ENCODE data around the gene TEX28.
"Not testable (repeated sequence)": the region's sequence is repeated elsewhere in the genome, so short reads cannot be mapped to it uniquely, and the experiment has no call there.

The TEX28 gene

GRCh38 chrX:154307202-154307601, 12.3 kb upstream of the TEX28 start:
- Histone ChIP-seq H3K4me1 (no peaks in the 10 kb centered on the region), H3K27ac (no peak overlapping the region)

GRCh38 chrX:154305541-154306205, 10.7 kb upstream of the TEX28 start:
- H3K9ac ChIP-seq: no peak overlapping the region
- no peaks in the 10 kb centered on the region for H3K36me3 ChIP-seq (ENCODE audit: control insufficient read depth, insufficient read depth, low read length)
- no peaks in the 10 kb centered on the region for H3K79me2 ChIP-seq
- no peak for TF ChIP-seq CTCF (IDR thresholded peaks at IDR 0.05)
- H3K27me3 ChIP-seq (ENCODE audit: control insufficient read depth, insufficient read depth, low read length): no peaks in the 10 kb centered on the region
- H2AFZ ChIP-seq: no peak overlapping the region
- no peak overlapping the region for H3K4me3 ChIP-seq (ENCODE audit: low read depth, low read length)
- H3K4me2 ChIP-seq (ENCODE audit: low read length): no peak overlapping the region
- no peaks in the 10 kb centered on the region for H3K9me3 ChIP-seq (ENCODE audit: control insufficient read depth, low read length)
- H3K4me1 ChIP-seq: no peaks in the 10 kb centered on the region
- H3K27ac ChIP-seq: no peak overlapping the region

More at GRCh38 chrX:154307202-154307601, 12.3 kb upstream of the TEX28 start:
- no peaks in the 10 kb centered on the region for H3K27me3 ChIP-seq (ENCODE audit: control insufficient read depth, insufficient read depth, low read length)
- H3K9me3 ChIP-seq (ENCODE audit: control insufficient read depth, low read length): no peaks in the 10 kb centered on the region
- no peak overlapping the region for H3K4me2 ChIP-seq (ENCODE audit: low read length)
- H3K36me3 ChIP-seq (ENCODE audit: control insufficient read depth, insufficient read depth, low read length): no peaks in the 10 kb centered on the region
- no peaks in the 10 kb centered on the region for H3K79me2 ChIP-seq
- no peak overlapping the region for H3K9ac ChIP-seq
- TF ChIP-seq CTCF (IDR thresholded peaks at IDR 0.05): no peak
- no peak overlapping the region for H2AFZ ChIP-seq
- H3K4me3 ChIP-seq (ENCODE audit: low read depth, low read length): no peak overlapping the region

GRCh38 chrX:154304846-154305245, 9.9 kb upstream of the TEX28 start:
- Histone ChIP-seq H2AFZ (no peak overlapping the region), H3K9me3 (ENCODE audit: control insufficient read depth, low read length) (no peaks in the 10 kb centered on the region), H3K36me3 (ENCODE audit: control insufficient read depth, insufficient read depth, low read length) (no peaks in the 10 kb centered on the region), H3K27ac (no peak overlapping the region), H3K27me3 (ENCODE audit: control insufficient read depth, insufficient read depth, low read length) (no peaks in the 10 kb centered on the region), H3K4me3 (ENCODE audit: low read depth, low read length) (no peak overlapping the region), H3K9ac (no peak overlapping the region), H3K4me2 (ENCODE audit: low read length) (no peak overlapping the region), H3K79me2 (no peaks in the 10 kb centered on the region), H3K4me1 (no peaks in the 10 kb centered on the region)
- TF ChIP-seq CTCF (IDR thresholded peaks at IDR 0.05): no peak

- no peak for TF ChIP-seq CTCF (IDR thresholded peaks at IDR 0.05)
- no peaks in the 10 kb centered on the region for H3K27me3 ChIP-seq (ENCODE audit: control insufficient read depth, insufficient read depth, low read length)
These were observed 8.6 kb upstream of the TEX28 start for GRCh38 chrX:154303476-154303875.

GRCh38 chrX:154302998-154303397, 8.1 kb upstream of the TEX28 start:
- not testable (repeated sequence) for H2AFZ ChIP-seq; H3K4me3 ChIP-seq (ENCODE audit: low read depth, low read length); H3K9me3 ChIP-seq (ENCODE audit: control insufficient read depth, low read length); H3K27ac ChIP-seq; H3K79me2 ChIP-seq; H3K27me3 ChIP-seq (ENCODE audit: control insufficient read depth, insufficient read depth, low read length); H3K4me2 ChIP-seq (ENCODE audit: low read length); H3K36me3 ChIP-seq (ENCODE audit: control insufficient read depth, insufficient read depth, low read length); H3K4me1 ChIP-seq; H3K9ac ChIP-seq

More at GRCh38 chrX:154303476-154303875, 8.6 kb upstream of the TEX28 start:
- Histone ChIP-seq H3K4me1 (no peaks in the 10 kb centered on the region), H3K9ac (no peak overlapping the region), H3K79me2 (no peaks in the 10 kb centered on the region), H3K27ac (no peak overlapping the region), H2AFZ (no peak overlapping the region), H3K9me3 (ENCODE audit: control insufficient read depth, low read length) (no peaks in the 10 kb centered on the region), H3K36me3 (ENCODE audit: control insufficient read depth, insufficient read depth, low read length) (no peaks in the 10 kb centered on the region), H3K4me3 (ENCODE audit: low read depth, low read length) (no peak overlapping the region), H3K4me2 (ENCODE audit: low read length) (no peak overlapping the region)
